Measurements from ENCODE around the gene DTL.
"Not testable (repeated sequence)": the region's sequence is repeated elsewhere in the genome, so short reads cannot be mapped to it uniquely, and the experiment has no call there.

GRCh38 chr1:211997426-211997825, 38.1 kb upstream of the DTL start:
- not testable (repeated sequence) for TF ChIP-seq MAX (IDR thresholded peaks at IDR 0.05; ENCODE audit: low read depth); ELF1 (IDR thresholded peaks at IDR 0.05); GABPA (IDR thresholded peaks at IDR 0.05; ENCODE audit: low read depth); TAF1 (IDR thresholded peaks at IDR 0.05; ENCODE audit: borderline replicate concordance, low read depth, low read length); JUND (IDR thresholded peaks at IDR 0.05); CHD2 (IDR thresholded peaks at IDR 0.05; ENCODE audit: low read length, partially characterized antibody); TEAD4 (IDR thresholded peaks at IDR 0.05; ENCODE audit: borderline replicate concordance, insufficient read depth); POLR2AphosphoS5 (IDR thresholded peaks at IDR 0.05; ENCODE audit: low read depth, low read length); EZH2phosphoT487 (IDR thresholded peaks at IDR 0.05; ENCODE audit: borderline replicate concordance, low read depth); RAD21 (IDR thresholded peaks at IDR 0.05; ENCODE audit: low read length); SIN3A (IDR thresholded peaks at IDR 0.05; ENCODE audit: borderline replicate concordance, low read depth, low read length)
- TF ChIP-seq, protein P1, sequence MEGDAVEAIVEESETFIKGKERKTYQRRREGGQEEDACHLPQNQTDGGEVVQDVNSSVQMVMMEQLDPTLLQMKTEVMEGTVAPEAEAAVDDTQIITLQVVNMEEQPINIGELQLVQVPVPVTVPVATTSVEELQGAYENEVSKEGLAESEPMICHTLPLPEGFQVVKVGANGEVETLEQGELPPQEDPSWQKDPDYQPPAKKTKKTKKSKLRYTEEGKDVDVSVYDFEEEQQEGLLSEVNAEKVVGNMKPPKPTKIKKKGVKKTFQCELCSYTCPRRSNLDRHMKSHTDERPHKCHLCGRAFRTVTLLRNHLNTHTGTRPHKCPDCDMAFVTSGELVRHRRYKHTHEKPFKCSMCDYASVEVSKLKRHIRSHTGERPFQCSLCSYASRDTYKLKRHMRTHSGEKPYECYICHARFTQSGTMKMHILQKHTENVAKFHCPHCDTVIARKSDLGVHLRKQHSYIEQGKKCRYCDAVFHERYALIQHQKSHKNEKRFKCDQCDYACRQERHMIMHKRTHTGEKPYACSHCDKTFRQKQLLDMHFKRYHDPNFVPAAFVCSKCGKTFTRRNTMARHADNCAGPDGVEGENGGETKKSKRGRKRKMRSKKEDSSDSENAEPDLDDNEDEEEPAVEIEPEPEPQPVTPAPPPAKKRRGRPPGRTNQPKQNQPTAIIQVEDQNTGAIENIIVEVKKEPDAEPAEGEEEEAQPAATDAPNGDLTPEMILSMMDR (IDR thresholded peaks at IDR 0.05): not testable (repeated sequence)
- TF ChIP-seq, protein P2, sequence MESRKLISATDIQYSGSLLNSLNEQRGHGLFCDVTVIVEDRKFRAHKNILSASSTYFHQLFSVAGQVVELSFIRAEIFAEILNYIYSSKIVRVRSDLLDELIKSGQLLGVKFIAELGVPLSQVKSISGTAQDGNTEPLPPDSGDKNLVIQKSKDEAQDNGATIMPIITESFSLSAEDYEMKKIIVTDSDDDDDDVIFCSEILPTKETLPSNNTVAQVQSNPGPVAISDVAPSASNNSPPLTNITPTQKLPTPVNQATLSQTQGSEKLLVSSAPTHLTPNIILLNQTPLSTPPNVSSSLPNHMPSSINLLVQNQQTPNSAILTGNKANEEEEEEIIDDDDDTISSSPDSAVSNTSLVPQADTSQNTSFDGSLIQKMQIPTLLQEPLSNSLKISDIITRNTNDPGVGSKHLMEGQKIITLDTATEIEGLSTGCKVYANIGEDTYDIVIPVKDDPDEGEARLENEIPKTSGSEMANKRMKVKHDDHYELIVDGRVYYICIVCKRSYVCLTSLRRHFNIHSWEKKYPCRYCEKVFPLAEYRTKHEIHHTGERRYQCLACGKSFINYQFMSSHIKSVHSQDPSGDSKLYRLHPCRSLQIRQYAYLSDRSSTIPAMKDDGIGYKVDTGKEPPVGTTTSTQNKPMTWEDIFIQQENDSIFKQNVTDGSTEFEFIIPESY (IDR thresholded peaks at IDR 0.05; ENCODE audit: borderline replicate concordance, low read depth): not testable (repeated sequence)

Data from SK-N-SH (cell line).